ENCODE results near the gene ASXL1.
"Not testable (repeated sequence)": the region's sequence is repeated elsewhere in the genome, so short reads cannot be mapped to it uniquely, and the experiment has no call there.

ASXL1 gene

GRCh38 chr20:32406701-32407100 lies 48.6 kb downstream of the ASXL1 start:
- Histone ChIP-seq H3K4me1 (ENCODE audit: control insufficient read depth, insufficient read depth, low read length, poor library complexity, severe bottlenecking) (no peaks in the 10 kb centered on the region), H3K4me3 (ENCODE audit: extremely low read depth, insufficient read depth, low read length, poor library complexity, severe bottlenecking) (no peak overlapping the region), H3K27ac (ENCODE audit: low read depth, low read length, severe bottlenecking) (no peak overlapping the region), H3K9me3 (ENCODE audit: control insufficient read depth, low read length) (no peaks in the 10 kb centered on the region), H3K36me3 (ENCODE audit: control insufficient read depth, insufficient read depth, low read length) (peaks cover 41% of the 10 kb centered on the region)
- 100% methylated on average over 1 to 3 of the region's 4 CpGs for WGBS, 2 experiments (ENCODE audit: insufficient coverage in 2 of 2)

- peaks cover 39% of the 10 kb centered on the region for H3K36me3 ChIP-seq (ENCODE audit: control insufficient read depth, insufficient read depth, low read length)
- H3K27ac ChIP-seq (ENCODE audit: low read depth, low read length, severe bottlenecking); H3K4me1 ChIP-seq (ENCODE audit: control insufficient read depth, insufficient read depth, low read length, poor library complexity, severe bottlenecking); H3K4me3 ChIP-seq (ENCODE audit: extremely low read depth, insufficient read depth, low read length, poor library complexity, severe bottlenecking); H3K9me3 ChIP-seq (ENCODE audit: control insufficient read depth, low read length): not testable (repeated sequence)
- 96 to 100% methylated on average over 5 to 6 of the region's 9 CpGs for WGBS, 2 experiments (ENCODE audit: insufficient coverage in 2 of 2)
Measured at GRCh38 chr20:32407131-32407750, 49.1 kb downstream of the ASXL1 start.

- H3K36me3 ChIP-seq (ENCODE audit: control insufficient read depth, insufficient read depth, low read length): peaks cover 38% of the 10 kb centered on the region
- H3K4me3 ChIP-seq (ENCODE audit: extremely low read depth, insufficient read depth, low read length, poor library complexity, severe bottlenecking): no peak overlapping the region
- no peak overlapping the region for H3K27ac ChIP-seq (ENCODE audit: low read depth, low read length, severe bottlenecking)
- no peaks in the 10 kb centered on the region for H3K9me3 ChIP-seq (ENCODE audit: control insufficient read depth, low read length)
- peaks cover 3% of the 10 kb centered on the region for H3K4me1 ChIP-seq (ENCODE audit: control insufficient read depth, insufficient read depth, low read length, poor library complexity, severe bottlenecking)
- whole genome bisulfite sequencing, 2 experiments (ENCODE audit: insufficient coverage in 2 of 2): 83 to 94% methylated on average over 2 of the region's 2 CpGs
Measured at GRCh38 chr20:32411955-32412706, 54.0 kb downstream of the ASXL1 start.

- H3K4me1 ChIP-seq (ENCODE audit: control insufficient read depth, insufficient read depth, low read length, poor library complexity, severe bottlenecking): peaks cover 3% of the 10 kb centered on the region
- WGBS, 2 experiments (ENCODE audit: insufficient coverage in 2 of 2): 65 to 75% methylated on average over 2 of the region's 2 CpGs
- no peak overlapping the region for H3K4me3 ChIP-seq (ENCODE audit: extremely low read depth, insufficient read depth, low read length, poor library complexity, severe bottlenecking)
- H3K36me3 ChIP-seq (ENCODE audit: control insufficient read depth, insufficient read depth, low read length): peaks cover 15% of the 10 kb centered on the region
- peak overlapping the region; percentile 16 for H3K27ac ChIP-seq (ENCODE audit: low read depth, low read length, severe bottlenecking)
- H3K9me3 ChIP-seq (ENCODE audit: control insufficient read depth, low read length): no peaks in the 10 kb centered on the region
Measured at GRCh38 chr20:32415494-32415893, 57.4 kb downstream of the ASXL1 start.

- WGBS, 2 experiments (ENCODE audit: insufficient coverage in 2 of 2): 100% methylated on average over 1 of the region's 2 CpGs
- H3K9me3 ChIP-seq (ENCODE audit: control insufficient read depth, low read length): no peaks in the 10 kb centered on the region
- H3K4me3 ChIP-seq (ENCODE audit: extremely low read depth, insufficient read depth, low read length, poor library complexity, severe bottlenecking): no peak overlapping the region
- peaks cover 15% of the 10 kb centered on the region for H3K36me3 ChIP-seq (ENCODE audit: control insufficient read depth, insufficient read depth, low read length)
- H3K4me1 ChIP-seq (ENCODE audit: control insufficient read depth, insufficient read depth, low read length, poor library complexity, severe bottlenecking): peaks cover 3% of the 10 kb centered on the region
- no peak overlapping the region for H3K27ac ChIP-seq (ENCODE audit: low read depth, low read length, severe bottlenecking)
Measured at GRCh38 chr20:32416206-32416605, 58.1 kb downstream of the ASXL1 start.

- peaks cover 3% of the 10 kb centered on the region for H3K4me1 ChIP-seq (ENCODE audit: control insufficient read depth, insufficient read depth, low read length, poor library complexity, severe bottlenecking)
- H3K9me3 ChIP-seq (ENCODE audit: control insufficient read depth, low read length): no peaks in the 10 kb centered on the region
- WGBS, 2 experiments (ENCODE audit: insufficient coverage in 2 of 2): 100% methylated on average over 1 of the region's 2 CpGs
- H3K27ac ChIP-seq (ENCODE audit: low read depth, low read length, severe bottlenecking): no peak overlapping the region
- peaks cover 4% of the 10 kb centered on the region for H3K36me3 ChIP-seq (ENCODE audit: control insufficient read depth, insufficient read depth, low read length)
- no peak overlapping the region for H3K4me3 ChIP-seq (ENCODE audit: extremely low read depth, insufficient read depth, low read length, poor library complexity, severe bottlenecking)
Measured at GRCh38 chr20:32418376-32418775, 60.2 kb downstream of the ASXL1 start.

- Histone ChIP-seq H3K4me3 (ENCODE audit: extremely low read depth, insufficient read depth, low read length, poor library complexity, severe bottlenecking) (no peak overlapping the region), H3K36me3 (ENCODE audit: control insufficient read depth, insufficient read depth, low read length) (peaks cover 17% of the 10 kb centered on the region), H3K9me3 (ENCODE audit: control insufficient read depth, low read length) (no peaks in the 10 kb centered on the region), H3K27ac (ENCODE audit: low read depth, low read length, severe bottlenecking) (no peak overlapping the region), H3K4me1 (ENCODE audit: control insufficient read depth, insufficient read depth, low read length, poor library complexity, severe bottlenecking) (no peaks in the 10 kb centered on the region)
- WGBS, 2 experiments (ENCODE audit: insufficient coverage in 2 of 2): no CpG with 5 or more reads among the region's 2 CpGs
Measured at GRCh38 chr20:32421290-32421689, 63.2 kb downstream of the ASXL1 start.

GRCh38 chr20:32427996-32428395 lies 69.9 kb downstream of the ASXL1 start:
- Histone ChIP-seq H3K36me3 (ENCODE audit: control insufficient read depth, insufficient read depth, low read length) (peaks cover 82% of the 10 kb centered on the region), H3K9me3 (ENCODE audit: control insufficient read depth, low read length) (no peaks in the 10 kb centered on the region), H3K4me3 (ENCODE audit: extremely low read depth, insufficient read depth, low read length, poor library complexity, severe bottlenecking) (no peak overlapping the region), H3K27ac (ENCODE audit: low read depth, low read length, severe bottlenecking) (no peak overlapping the region), H3K4me1 (ENCODE audit: control insufficient read depth, insufficient read depth, low read length, poor library complexity, severe bottlenecking) (peaks cover 5% of the 10 kb centered on the region)
- WGBS, 2 experiments (ENCODE audit: insufficient coverage in 2 of 2): 90 to 100% methylated on average over 3 to 6 of the region's 6 CpGs

- 98% methylated on average over 6 of the region's 7 CpGs for WGBS, 2 experiments (ENCODE audit: insufficient coverage in 2 of 2)
- peaks cover 5% of the 10 kb centered on the region for H3K4me1 ChIP-seq (ENCODE audit: control insufficient read depth, insufficient read depth, low read length, poor library complexity, severe bottlenecking)
- no peaks in the 10 kb centered on the region for H3K9me3 ChIP-seq (ENCODE audit: control insufficient read depth, low read length)
- H3K27ac ChIP-seq (ENCODE audit: low read depth, low read length, severe bottlenecking): no peak overlapping the region
- H3K36me3 ChIP-seq (ENCODE audit: control insufficient read depth, insufficient read depth, low read length): peaks cover 84% of the 10 kb centered on the region
- H3K4me3 ChIP-seq (ENCODE audit: extremely low read depth, insufficient read depth, low read length, poor library complexity, severe bottlenecking): no peak overlapping the region
Measured at GRCh38 chr20:32429343-32429742, 71.2 kb downstream of the ASXL1 start.

- Histone ChIP-seq H3K36me3 (ENCODE audit: control insufficient read depth, insufficient read depth, low read length) (peaks cover 89% of the 10 kb centered on the region), H3K9me3 (ENCODE audit: control insufficient read depth, low read length) (no peaks in the 10 kb centered on the region), H3K4me1 (ENCODE audit: control insufficient read depth, insufficient read depth, low read length, poor library complexity, severe bottlenecking) (peaks cover 5% of the 10 kb centered on the region), H3K27ac (ENCODE audit: low read depth, low read length, severe bottlenecking) (no peak overlapping the region), H3K4me3 (ENCODE audit: extremely low read depth, insufficient read depth, low read length, poor library complexity, severe bottlenecking) (no peak overlapping the region)
- 93 to 98% methylated on average over 14 to 15 of the region's 16 CpGs for WGBS, 2 experiments (ENCODE audit: insufficient coverage in 2 of 2)
Measured at GRCh38 chr20:32429745-32430360, 71.7 kb downstream of the ASXL1 start.

- H3K4me3 ChIP-seq (ENCODE audit: extremely low read depth, insufficient read depth, low read length, poor library complexity, severe bottlenecking): no peak overlapping the region
- no peak overlapping the region for H3K27ac ChIP-seq (ENCODE audit: low read depth, low read length, severe bottlenecking)
- no peaks in the 10 kb centered on the region for H3K9me3 ChIP-seq (ENCODE audit: control insufficient read depth, low read length)
- peaks cover 5% of the 10 kb centered on the region for H3K4me1 ChIP-seq (ENCODE audit: control insufficient read depth, insufficient read depth, low read length, poor library complexity, severe bottlenecking)
- peaks cover 100% of the 10 kb centered on the region for H3K36me3 ChIP-seq (ENCODE audit: control insufficient read depth, insufficient read depth, low read length)
- WGBS, 2 experiments (ENCODE audit: insufficient coverage in 2 of 2): 94 to 97% methylated on average over 7 to 9 of the region's 12 CpGs
Measured at GRCh38 chr20:32431457-32431856, 73.3 kb downstream of the ASXL1 start.
